CD4-positive, alpha-beta T cell treated with Interleukin-1 beta for 1 hour (primary cell): ENCODE data around the gene DPYSL5.
"Not testable (repeated sequence)": the region's sequence is repeated elsewhere in the genome, so short reads cannot be mapped to it uniquely, and the experiment has no call there.

Source experiments
- DNase-seq, 2 donors: peaks; one replicate each; pipeline ENCODE4 v3.0.0-alpha.2; 2020 to 2022

The DPYSL5 gene, protein sequence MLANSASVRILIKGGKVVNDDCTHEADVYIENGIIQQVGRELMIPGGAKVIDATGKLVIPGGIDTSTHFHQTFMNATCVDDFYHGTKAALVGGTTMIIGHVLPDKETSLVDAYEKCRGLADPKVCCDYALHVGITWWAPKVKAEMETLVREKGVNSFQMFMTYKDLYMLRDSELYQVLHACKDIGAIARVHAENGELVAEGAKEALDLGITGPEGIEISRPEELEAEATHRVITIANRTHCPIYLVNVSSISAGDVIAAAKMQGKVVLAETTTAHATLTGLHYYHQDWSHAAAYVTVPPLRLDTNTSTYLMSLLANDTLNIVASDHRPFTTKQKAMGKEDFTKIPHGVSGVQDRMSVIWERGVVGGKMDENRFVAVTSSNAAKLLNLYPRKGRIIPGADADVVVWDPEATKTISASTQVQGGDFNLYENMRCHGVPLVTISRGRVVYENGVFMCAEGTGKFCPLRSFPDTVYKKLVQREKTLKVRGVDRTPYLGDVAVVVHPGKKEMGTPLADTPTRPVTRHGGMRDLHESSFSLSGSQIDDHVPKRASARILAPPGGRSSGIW

GRCh38 chr2:26847655-26848335, at the start of gene DPYSL5:
TSS of gene DPYSL5 (plus strand) at chr2:26848132. CDS start at chr2:26898500, 50,368 bp downstream.
- DNase-seq, result no peak

DNA sequence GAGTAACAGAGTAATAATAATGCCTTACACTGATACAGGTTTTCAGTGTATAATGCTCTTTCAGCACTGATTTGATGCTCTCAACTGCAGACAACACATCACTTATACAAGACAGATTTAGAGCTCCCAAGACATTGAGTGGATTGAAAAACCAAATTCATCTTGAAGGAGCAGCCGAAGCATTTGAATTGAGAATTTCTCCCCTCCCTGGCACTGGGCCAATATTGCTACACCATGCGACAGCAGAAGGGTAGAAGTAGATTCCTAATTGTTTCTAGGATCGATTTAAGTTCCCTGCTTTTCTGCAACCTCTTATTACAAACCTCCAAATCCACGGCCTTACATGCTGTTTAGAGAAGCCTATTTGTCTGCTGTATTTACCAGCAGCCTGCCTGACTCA, 46.6 kb upstream of the DPYSL5 start:
- DNase-seq, result no peak

- no peak for DNase-seq
These were observed 46.1 kb upstream of the DPYSL5 start for GRCh38 chr2:26801796-26802195.

GRCh38 chr2:26805241-26805676, 42.7 kb upstream of the DPYSL5 start:
- no peak for DNase-seq

DNA sequence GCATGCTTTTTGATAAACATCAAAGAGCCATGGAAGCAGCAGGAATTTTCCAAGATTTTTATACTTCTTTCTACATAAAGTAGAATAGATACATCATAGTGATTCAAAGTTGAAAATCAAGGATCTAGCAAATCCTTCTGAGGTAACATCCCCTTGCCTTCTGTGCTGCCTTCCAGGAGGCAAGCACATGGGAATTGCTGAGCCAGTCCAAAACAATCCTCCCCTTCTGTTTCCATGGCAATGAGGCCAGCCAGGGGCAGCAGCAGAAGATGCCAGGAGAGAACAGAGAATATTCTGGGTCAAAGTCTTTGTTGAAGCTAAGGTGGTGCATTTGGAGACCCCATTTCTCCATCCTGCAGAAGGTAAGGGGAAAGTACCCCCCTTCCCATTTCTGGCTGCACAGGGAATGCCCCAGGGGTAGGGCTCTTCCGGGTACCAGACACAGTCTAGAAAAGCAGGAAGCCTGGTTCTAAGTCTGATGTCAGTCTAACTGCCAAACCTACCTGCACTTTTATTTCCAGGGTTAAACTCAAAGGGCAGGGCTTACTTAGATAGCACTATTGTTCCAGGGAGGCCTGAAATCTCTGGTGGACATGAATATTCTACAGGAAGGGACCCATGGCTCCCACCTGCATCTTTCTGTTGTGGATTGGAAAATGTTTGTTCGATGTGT, 40.0 kb upstream of the DPYSL5 start:
- DNase-seq, result no peak

DNA sequence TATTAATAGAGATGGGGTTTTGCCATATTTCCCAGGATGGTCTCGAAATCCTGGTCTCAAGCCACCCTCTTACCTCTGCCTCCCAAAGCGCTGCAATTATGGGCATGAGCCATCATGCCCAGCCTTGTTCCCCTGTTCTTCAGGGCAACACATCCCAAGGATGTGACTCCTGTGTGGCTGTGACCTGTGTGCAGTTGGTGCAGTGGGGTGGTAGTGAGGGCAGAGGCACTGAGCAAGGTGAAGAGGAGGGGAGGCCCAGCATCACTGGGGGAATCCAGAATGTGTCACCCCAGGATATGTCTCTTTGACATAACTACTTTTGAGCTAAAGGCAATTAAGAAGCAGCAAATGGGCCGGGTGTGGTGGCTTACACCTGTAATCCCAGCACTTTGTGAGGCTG, 38.7 kb upstream of the DPYSL5 start:
- DNase-seq, result no peak

DNA sequence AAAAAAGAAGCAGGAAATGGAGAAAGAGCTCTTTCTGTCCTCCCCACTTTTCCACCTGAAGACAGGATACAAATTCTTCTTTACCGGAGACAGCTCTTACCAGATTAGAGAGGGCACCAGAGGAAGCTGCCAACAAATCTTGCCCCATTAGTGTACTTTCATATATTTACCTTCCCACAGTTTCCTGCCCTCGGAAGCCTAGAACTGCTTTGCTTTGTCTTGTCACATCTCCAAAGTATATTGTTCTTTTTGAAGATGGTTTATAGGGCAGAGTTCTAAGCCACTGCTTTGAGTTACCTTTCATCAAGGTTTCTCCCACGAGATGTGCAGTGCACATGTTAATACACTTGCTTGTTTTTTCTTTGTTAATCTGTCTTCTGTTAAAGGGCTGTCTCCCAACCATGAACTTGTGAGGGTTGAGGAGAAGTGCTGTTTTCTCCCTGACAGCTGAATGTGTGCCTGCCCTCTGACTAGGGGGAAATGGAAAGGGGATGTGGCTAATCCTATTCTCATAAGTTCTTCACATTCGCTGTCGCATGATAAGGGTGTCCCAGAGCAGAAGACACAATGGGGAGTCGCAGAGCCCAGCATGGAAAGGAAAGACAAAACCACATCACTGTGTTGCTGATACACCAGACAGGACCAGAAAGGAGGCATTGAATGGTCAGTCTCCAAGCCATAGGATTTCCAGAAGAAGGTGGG, 37.9 kb upstream of the DPYSL5 start:
- no peak for DNase-seq

- no peak for DNase-seq
These were observed 36.7 kb upstream of the DPYSL5 start for GRCh38 chr2:26811261-26811660.

DNA sequence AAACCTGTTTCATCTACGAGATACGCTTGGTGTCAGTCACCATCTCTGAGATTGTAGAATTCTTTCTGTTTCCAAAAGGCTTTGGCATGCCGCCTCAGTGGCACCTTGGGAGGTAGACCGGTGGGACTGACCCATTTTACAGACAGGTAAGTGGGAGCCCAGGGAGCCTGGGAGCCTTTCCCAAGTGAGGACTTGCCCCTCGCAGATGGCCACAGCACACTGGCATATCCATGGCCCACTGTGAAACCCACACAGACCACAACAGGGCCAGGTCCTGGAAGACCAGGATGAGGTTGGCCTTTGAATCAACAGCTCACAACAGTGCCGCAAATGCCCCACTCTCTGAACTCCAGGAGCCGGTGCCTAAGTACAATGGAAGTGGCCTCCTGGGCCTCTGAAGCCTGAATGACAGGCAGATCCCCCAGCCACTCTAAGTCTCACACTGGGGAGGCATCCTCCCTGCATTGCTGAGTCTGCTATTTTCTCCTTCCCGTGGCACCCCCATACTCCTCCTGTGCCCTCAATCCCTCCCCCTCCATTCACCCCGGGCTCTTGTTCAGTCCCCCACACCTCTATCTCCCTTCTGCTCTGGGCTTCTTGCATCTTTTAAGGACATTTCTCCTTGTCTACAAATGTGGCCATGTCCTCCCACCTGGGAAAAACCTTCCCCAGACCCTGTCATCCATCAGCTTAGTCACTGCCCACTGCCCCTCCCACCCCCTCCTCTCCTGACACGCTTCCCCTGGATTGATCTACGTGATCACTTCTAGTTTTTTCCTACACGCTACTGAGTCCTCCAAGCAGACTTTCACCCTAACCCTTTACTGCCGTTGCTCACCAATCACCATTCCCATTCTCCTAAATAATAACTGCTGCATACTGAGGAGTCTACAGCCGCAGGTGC, 35.9 kb upstream of the DPYSL5 start:
- DNase-seq, result no peak

DNA sequence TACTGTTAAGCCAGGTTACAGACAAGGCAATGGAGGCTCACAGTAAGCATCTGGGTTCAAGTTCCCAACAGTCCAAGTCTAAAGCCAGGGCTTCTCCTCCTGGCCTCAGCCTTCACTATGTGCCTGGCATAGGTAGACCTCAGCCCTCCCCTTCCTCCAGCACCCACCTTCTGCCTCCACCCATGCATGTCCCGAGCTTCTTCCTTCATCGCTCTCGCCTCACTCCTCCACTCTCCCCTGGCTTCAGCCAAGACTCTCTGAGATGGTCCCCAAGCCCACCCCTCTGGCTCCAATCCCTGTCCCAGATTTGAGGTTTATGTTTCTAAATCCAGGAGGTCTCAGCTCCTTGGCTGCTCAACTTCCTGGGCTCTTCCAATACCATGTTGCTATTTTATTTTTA, 35.2 kb upstream of the DPYSL5 start:
- no peak for DNase-seq

- not testable (repeated sequence) for DNase-seq
These were observed 33.7 kb upstream of the DPYSL5 start for GRCh38 chr2:26814072-26814765.

GRCh38 chr2:26816893-26817292, 31.0 kb upstream of the DPYSL5 start:
- no peak for DNase-seq

- DNase-seq, result no peak
These were observed 29.7 kb upstream of the DPYSL5 start for GRCh38 chr2:26818255-26818654.

- DNase-seq, result no peak
These were observed 29.0 kb upstream of the DPYSL5 start for GRCh38 chr2:26818972-26819371.

DNA sequence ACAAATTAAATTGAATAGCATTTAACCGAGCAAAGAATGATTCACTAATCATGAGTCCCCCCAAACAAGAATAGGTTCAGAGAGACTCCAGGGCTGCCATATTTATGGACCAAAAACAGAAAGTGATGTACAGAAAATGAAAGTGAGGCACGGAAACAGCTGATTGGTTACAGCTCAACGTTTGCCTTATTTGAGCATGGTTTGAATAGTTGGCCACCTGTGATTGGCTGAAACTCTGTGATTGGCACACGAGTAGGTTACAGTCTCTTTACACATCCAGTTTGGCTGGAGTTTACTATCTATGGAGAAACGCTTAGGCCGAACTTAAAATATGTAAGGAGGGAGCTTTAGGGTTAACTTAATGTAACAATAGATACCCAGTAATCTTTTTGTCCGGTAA, 27.0 kb upstream of the DPYSL5 start:
- no peak for DNase-seq

- DNase-seq, result no peak
These were observed 25.1 kb upstream of the DPYSL5 start for GRCh38 chr2:26822877-26823276.

- DNase-seq, result no peak
These were observed 9.6 kb upstream of the DPYSL5 start for GRCh38 chr2:26838121-26838906.

DNA sequence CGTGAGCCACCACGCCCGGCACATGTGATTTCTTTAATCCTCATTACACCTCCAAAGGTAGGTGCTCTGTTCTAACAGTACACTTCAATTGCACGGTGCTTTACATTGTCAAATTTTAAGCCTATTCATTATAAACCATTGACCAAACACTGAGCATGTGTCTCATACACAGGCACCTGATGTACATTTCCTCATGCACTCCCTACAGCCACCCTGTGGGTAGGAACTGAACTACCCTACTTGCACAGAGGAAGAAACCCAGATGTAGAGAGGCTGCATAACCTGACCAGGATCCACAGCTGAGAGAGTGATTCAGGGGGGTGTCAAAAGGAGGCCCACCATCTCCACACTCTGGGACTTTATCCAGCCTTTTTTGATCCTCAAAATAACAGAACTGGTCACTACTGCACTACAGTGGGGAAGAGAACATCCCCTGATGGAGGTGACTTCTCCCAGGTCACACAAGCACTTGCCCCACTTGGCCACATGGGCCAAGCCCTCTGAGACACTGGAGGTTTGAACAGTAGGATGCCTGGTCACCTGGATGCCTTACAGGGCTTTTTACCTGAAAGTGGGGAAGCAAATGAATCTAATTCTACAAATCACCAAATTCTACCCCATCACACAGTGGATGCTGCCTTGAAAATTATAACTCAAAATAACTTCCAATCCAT, 6.9 kb upstream of the DPYSL5 start:
- DNase-seq, result no peak

- no peak for DNase-seq
These were observed 4.9 kb upstream of the DPYSL5 start for GRCh38 chr2:26843041-26843440.

DNA sequence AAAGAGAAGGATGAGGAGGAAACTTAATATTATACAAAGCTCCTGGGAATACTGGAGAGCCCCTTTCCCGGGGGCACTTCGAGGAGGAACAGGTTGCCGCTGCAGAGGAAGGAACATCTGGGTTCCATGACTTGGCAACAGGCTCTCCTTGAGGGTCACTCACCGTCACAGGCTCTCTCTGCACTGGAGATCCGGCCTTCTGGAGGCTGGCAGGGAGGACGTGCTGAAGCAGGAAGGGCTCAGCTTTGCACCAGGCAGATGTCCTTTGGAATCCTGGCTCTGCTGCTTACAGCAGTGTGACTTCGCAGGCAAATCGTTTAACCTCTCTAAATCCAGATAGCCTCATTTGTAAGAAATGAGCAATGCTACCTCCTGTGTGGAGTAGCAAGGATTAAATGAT, 2.9 kb upstream of the DPYSL5 start:
- no peak for DNase-seq
